HG02763 (cell line): ENCODE results near the gene PDXDC1.
A peak's percentile ranks its signal among the peaks of the same experiment; 100 is the strongest.
"Not testable (repeated sequence)": the region's sequence is repeated elsewhere in the genome, so short reads cannot be mapped to it uniquely, and the experiment has no call there.

ENCODE experiments used
- ATAC-seq: cut with Tn5 transposase; IDR thresholded peaks from one replicate; pipeline ENCODE4 v1.9.1; 2021; ENCODE audit warnings: mild to moderate bottlenecking, moderate library complexity; ENCODE audit not compliant: unreplicated experiment

PDXDC1 gene

GRCh38 chr16:15062085-15062810, 87.4 kb downstream of the PDXDC1 start:
- not testable (repeated sequence) for ATAC-seq

- not testable (repeated sequence) for ATAC-seq
Observed at GRCh38 chr16:15065961-15066360, 91.1 kb downstream of the PDXDC1 start.

DNA sequence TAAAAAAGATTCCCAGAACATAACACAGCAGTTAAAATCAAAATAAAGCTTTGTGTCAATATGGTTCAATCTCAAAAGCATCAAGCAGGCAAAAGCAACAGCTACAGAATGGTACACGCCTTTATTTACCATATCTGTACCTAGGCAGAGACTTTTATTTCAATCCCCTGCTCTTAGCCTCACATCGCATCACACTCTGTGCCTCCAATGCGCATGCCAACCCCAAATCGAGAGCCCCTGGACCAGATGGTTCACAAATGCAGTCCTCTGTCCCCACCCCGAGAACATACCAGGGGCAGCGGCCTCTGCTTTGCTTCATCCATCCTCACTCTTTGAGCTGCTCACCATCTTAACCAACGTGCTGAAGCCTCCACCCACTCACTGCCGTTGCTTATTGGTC, 91.9 kb downstream of the PDXDC1 start:
- ATAC-seq = not testable (repeated sequence)

- ATAC-seq = not testable (repeated sequence)
Observed at GRCh38 chr16:15071013-15071412, 96.2 kb downstream of the PDXDC1 start.

DNA sequence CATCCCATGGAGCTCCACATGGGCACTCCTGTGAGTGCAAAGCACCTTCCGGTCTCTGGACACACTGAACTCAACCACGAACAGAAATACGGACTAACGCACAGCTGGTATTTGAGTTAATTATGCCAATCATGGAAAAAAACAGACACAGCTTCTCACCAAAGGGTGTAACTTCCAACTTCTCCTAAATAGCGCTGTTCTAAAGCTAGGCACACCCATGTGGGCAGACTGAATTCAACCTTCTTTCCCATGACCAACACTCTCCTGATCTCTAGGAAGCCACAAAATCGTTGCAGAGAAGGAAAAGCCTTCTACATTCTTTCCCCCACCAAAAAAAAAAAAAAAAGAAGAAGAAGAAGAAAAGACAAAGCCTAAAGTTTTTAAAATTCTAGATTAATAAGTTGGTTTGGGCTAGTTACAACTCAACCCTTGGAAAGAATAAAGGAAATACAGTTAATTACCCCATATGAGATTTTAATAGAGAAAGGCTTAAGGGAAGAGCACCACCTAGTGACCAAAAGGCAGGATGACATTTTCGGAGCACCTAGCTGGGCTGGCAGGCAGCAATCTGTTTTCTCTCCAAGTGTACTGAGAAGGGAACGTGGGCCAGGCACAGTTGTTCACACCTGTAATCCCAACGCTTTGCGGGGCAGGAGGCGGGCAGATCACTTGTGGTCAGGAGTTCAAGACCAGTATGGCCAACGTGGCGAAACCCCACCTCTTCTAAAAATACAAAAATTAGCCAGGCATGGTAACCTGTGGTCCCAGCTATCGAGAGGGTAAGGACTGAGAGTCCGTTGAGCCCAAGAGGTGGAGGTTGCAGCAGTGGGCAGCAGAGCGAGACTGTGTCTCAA, 97.3 kb downstream of the PDXDC1 start:
- ATAC-seq = not testable (repeated sequence)

DNA sequence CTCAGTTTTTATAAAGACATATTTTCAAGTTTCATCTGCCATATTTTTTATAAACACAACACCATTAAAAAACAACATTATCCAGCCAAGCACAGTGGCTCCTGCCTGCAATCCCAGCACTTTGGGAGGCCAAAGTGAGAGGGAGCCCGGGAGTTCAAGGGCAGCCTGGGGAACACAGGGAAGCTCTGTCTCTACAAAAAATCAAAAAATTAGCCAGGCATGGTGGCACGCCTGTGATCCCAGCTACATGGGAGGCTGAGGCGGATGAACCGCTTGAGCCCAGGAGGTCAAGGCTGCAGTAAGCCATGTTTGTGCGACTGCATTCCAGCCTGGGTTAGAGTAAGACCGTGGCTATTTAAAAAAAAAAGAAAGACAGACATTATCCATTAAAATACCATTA, 98.3 kb downstream of the PDXDC1 start:
- no peak for ATAC-seq

GRCh38 chr16:15076161-15076560, 101.3 kb downstream of the PDXDC1 start:
- ATAC-seq = not testable (repeated sequence)

DNA sequence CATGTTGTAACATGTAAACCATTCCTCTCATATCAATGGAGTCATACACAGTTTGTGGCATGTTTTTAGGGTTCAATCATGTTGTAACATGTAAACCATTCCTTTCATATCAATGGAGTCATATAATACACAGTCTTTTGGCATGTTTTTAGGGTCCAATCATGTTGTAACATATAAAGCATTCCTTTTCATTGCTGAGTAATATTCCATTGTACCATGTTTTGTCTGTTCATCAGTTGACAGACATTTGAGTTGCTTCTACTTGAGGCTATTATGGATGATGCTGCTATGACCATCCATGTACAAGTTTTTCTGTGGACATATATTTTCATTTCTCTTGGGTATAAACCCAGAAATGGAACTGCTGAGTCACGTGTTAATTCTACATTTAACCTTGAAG, 106.1 kb downstream of the PDXDC1 start:
- not testable (repeated sequence) for ATAC-seq

GRCh38 chr16:15082788-15083187, 108.0 kb downstream of the PDXDC1 start:
- ATAC-seq = not testable (repeated sequence)

- ATAC-seq = not testable (repeated sequence)
Observed at GRCh38 chr16:15090663-15091269, 115.9 kb downstream of the PDXDC1 start.

GRCh38 chr16:15093571-15093954, 118.7 kb downstream of the PDXDC1 start:
- not testable (repeated sequence) for ATAC-seq

- peak; percentile 97 for ATAC-seq
Observed at GRCh38 chr16:15093955-15094827, 119.4 kb downstream of the PDXDC1 start, which contains the start of gene RRN3. TSS of gene RRN3 (minus strand) at chr16:15094272. CDS start at chr16:15094233, 39 bp downstream.

- not testable (repeated sequence) for ATAC-seq
Observed at GRCh38 chr16:15096583-15096972, 121.8 kb downstream of the PDXDC1 start.

GRCh38 chr16:15099366-15099909, 124.6 kb downstream of the PDXDC1 start:
- not testable (repeated sequence) for ATAC-seq

DNA sequence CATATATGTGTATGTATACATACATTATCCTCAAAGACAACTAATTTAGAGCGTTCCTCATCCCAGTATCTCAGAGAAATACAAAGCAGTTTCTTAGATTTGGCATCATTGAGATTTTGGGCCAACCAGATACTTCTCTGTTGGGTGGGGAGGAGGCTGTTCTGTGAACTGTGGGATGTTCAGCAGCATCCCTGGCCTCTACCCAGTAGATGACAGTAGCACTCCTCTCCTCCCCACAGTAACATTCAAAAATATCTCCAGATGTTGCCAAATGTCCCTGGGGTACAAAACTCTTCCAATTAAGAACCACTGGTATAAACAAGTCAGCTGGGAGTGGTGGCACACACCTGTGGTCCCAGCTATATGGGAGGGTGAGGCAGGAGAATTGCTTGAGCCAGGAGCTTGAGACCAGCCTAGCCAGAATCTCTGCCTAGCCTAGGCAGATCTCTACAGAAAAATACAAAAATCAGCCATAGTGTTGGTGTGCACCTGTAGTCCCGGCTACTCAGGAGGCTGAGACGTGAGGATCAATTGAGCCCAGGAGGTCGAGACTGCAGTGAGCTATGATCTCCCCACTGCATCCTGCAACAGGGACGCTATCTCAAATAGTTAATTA, 125.7 kb downstream of the PDXDC1 start:
- not testable (repeated sequence) for ATAC-seq

DNA sequence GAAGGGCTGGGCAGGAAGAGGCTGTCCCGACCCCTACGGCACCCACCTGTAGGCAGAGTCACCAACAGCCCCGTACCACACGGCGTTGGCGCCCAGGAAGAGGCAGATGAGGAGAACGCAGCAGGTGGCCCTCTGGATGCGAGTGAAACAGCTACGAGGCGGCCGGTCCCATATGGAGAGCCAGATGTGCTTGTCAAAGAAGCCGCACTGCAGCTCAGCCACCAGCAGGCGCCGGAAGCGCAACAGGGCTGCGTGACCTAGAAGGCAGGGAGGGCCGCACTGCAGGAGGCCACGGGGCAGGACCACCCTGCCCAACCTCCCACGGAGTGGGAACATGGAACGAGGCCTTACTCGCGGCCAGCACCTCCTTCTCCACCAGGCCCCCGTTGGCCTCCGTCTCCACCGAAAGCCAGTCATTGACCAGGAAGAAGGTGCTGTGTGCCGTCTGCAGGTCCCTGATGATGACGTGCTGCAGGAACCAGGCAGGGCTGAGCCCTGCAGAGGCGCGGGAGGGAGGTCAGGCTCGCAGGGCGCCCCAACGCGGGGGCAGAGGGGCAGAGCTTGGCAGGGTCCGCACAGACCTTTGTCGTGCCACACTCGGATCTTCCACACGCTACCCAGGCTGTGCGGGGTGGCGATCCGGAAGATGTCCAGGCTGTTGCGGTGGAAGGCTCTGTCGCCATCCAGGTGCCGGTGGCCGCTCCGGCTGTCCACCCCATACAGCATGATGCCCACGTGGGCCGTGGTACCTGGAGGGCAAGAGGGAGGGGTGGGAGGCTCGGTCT, 153.0 kb downstream of the PDXDC1 start:
- not testable (repeated sequence) for ATAC-seq

GRCh38 chr16:15130256-15130932, 155.6 kb downstream of the PDXDC1 start:
- ATAC-seq = not testable (repeated sequence)
